ENCODE data around the gene CAPN5. TPM values are rescaled to one million over a fixed set of nuclear protein-coding genes. Genes with fewer than 3 reads are reported as not detected.

Gene CAPN5
- total and polyA plus RNA-seq, 10 of the 15 experiments (the other 5 are each of a cell fraction or from before 2014, with no cell fraction given), result 0.02 to 0.33 (median 0.07) TPM; not detected in 3

- H3K9ac ChIP-seq (ENCODE audit: control insufficient read depth, insufficient read depth, low read length), result no peak overlapping the region
- no peaks in the 10 kb centered on the region for H3K36me3 ChIP-seq (ENCODE audit: control insufficient read depth in 2 of 2, insufficient read depth in 2 of 2, low read length in 1 of 2)
- SMC1A ChIA-PET (ENCODE audit: uncharacterized antibody, unreplicated experiment), result no interaction called here
- intact Hi-C loops (cut with micrococcal nuclease; ENCODE audit: unreplicated experiment) (no loop called here), in situ Hi-C loops (cut with MboI) (loop anchor here (5.0 kb wide), 1 partner anchor 47 kb away; no protein-coding TSS in a partner anchor)
- no peaks in the 10 kb centered on the region for H3K27me3 ChIP-seq (replicated peaks in 1 of 2; ENCODE audit: control insufficient read depth in 2 of 2, insufficient read depth in 2 of 2, low read length in 1 of 2)
- no peak overlapping the region for H3K4me3 ChIP-seq
- TF ChIP-seq NR2C1 (IDR thresholded peaks at IDR 0.05) (no peak), SIN3A (IDR thresholded peaks at IDR 0.05; ENCODE audit: low read depth, low read length) (no peak), CHD2 (IDR thresholded peaks at IDR 0.05; ENCODE audit: borderline replicate concordance, low read depth, low read length) (no peak), SUZ12 (IDR thresholded peaks at IDR 0.05; ENCODE audit: unreplicated experiment) (no peak), HSF1 (IDR thresholded peaks at IDR 0.05; ENCODE audit: low read depth, low read length) (no peak), ZNF622 (IDR thresholded peaks at IDR 0.05) (no peak)
- H3K4me2 ChIP-seq (ENCODE audit: control insufficient read depth, insufficient read depth), result no peak overlapping the region
- H3K27ac ChIP-seq (ENCODE audit: control insufficient read depth, insufficient read depth), result no peak overlapping the region
- RAD21 ChIA-PET (ENCODE audit: unreplicated experiment), result interaction anchor here (5.9 kb wide), 1 partner anchor 173 kb away, joined by 84 read pairs; no protein-coding TSS in a partner anchor
- BruUV-seq (replicated peaks), result no TSS peak
- 36% methylated on average over 6 of the region's 6 CpGs for WGBS (ENCODE audit: insufficient coverage, insufficient replicate concordance, low lambda C conversion rate, missing lambda C conversion rate)
- FAIRE-seq, result no peak
- CTCF ChIA-PET, result interaction anchor here (1.8 to 5.4 kb wide), 3 partner anchors 46 to 174 kb away, joined by 6 to 146 read pairs (median 12); no protein-coding TSS in a partner anchor
- DNase-seq (ENCODE audit: low read depth, low spot score), result no peak
- H4K20me1 ChIP-seq (ENCODE audit: control insufficient read depth, insufficient read depth), result no peaks in the 10 kb centered on the region
- H3K4me1 ChIP-seq (ENCODE audit: control insufficient read depth, insufficient read depth, low read length), result no peaks in the 10 kb centered on the region
- H3K79me2 ChIP-seq (ENCODE audit: control insufficient read depth, insufficient read depth, low read length), result no peaks in the 10 kb centered on the region
- ATAC-seq, result no peak
- POLR2A ChIA-PET, result no interaction called here
- no peaks in the 10 kb centered on the region for H3K9me3 ChIP-seq (replicated peaks; ENCODE audit: control insufficient read depth, insufficient read depth, low read length)
- H2AFZ ChIP-seq (ENCODE audit: control insufficient read depth, low read depth, low read length), result no peak overlapping the region
Observed at GRCh38 chr11:77093987-77094840, 27.4 kb downstream of the CAPN5 start.
